Mucosa of stomach (tissue), 1 donor: Measurements from ENCODE around the gene GRM7.

Source experiments
- H3K27me3 ChIP-seq: one replicate; pipeline ENCODE4 v1.7.0; 2013; ENCODE audit warnings: mild to moderate bottlenecking, low read length; ENCODE audit not compliant: control insufficient read depth, insufficient read depth
- H3K36me3 ChIP-seq: one replicate; pipeline ENCODE4 v1.7.0; 2013; ENCODE audit warnings: low read length; ENCODE audit not compliant: control insufficient read depth, insufficient read depth
- H3K4me1 ChIP-seq: one replicate; pipeline ENCODE4 v1.7.0; 2013; ENCODE audit warnings: mild to moderate bottlenecking, low read length; ENCODE audit not compliant: control insufficient read depth, insufficient read depth
- H3K4me3 ChIP-seq: one replicate; pipeline ENCODE4 v1.7.0; 2013; ENCODE audit warnings: low read length
- H3K9ac ChIP-seq: one replicate; pipeline ENCODE4 v1.7.0; 2013; ENCODE audit warnings: mild to moderate bottlenecking, low read length, moderate library complexity
- H3K9me3 ChIP-seq: one replicate; pipeline ENCODE4 v1.7.0; 2013; ENCODE audit warnings: mild to moderate bottlenecking, low read length, moderate library complexity; ENCODE audit not compliant: control insufficient read depth
- donor health status: Pancreatic carcinoma.

Gene GRM7

GRCh38 chr3:7630925-7631324 is 770.0 kb downstream of the GRM7 start:
- Histone ChIP-seq H3K9ac (no peak overlapping the region), H3K36me3 (no peaks in the 10 kb centered on the region), H3K27me3 (no peaks in the 10 kb centered on the region), H3K9me3 (no peaks in the 10 kb centered on the region), H3K4me1 (no peaks in the 10 kb centered on the region), H3K4me3 (no peak overlapping the region)

GRCh38 chr3:7632305-7632704 is 771.4 kb downstream of the GRM7 start:
- H3K4me1 ChIP-seq: no peaks in the 10 kb centered on the region
- no peak overlapping the region for H3K4me3 ChIP-seq
- no peaks in the 10 kb centered on the region for H3K9me3 ChIP-seq
- H3K27me3 ChIP-seq: no peaks in the 10 kb centered on the region
- no peaks in the 10 kb centered on the region for H3K36me3 ChIP-seq
- H3K9ac ChIP-seq: no peak overlapping the region

GRCh38 chr3:7637694-7638093 is 776.8 kb downstream of the GRM7 start:
- Histone ChIP-seq H3K36me3 (no peaks in the 10 kb centered on the region), H3K4me3 (no peak overlapping the region), H3K4me1 (peaks cover 10% of the 10 kb centered on the region), H3K9me3 (no peaks in the 10 kb centered on the region), H3K9ac (no peak overlapping the region), H3K27me3 (no peaks in the 10 kb centered on the region)

- no peaks in the 10 kb centered on the region for H3K27me3 ChIP-seq
- no peak overlapping the region for H3K4me3 ChIP-seq
- H3K9me3 ChIP-seq: no peaks in the 10 kb centered on the region
- no peak overlapping the region for H3K9ac ChIP-seq
- H3K36me3 ChIP-seq: no peaks in the 10 kb centered on the region
- peaks cover 10% of the 10 kb centered on the region for H3K4me1 ChIP-seq
These were observed 777.2 kb downstream of the GRM7 start for GRCh38 chr3:7638103-7638502.

GRCh38 chr3:7640787-7641186 is 779.9 kb downstream of the GRM7 start:
- Histone ChIP-seq H3K27me3 (no peaks in the 10 kb centered on the region), H3K4me3 (no peak overlapping the region), H3K9me3 (no peaks in the 10 kb centered on the region), H3K9ac (no peak overlapping the region), H3K4me1 (peaks cover 10% of the 10 kb centered on the region), H3K36me3 (no peaks in the 10 kb centered on the region)

GRCh38 chr3:7646851-7647250 is 785.9 kb downstream of the GRM7 start:
- no peaks in the 10 kb centered on the region for H3K4me1 ChIP-seq

GRCh38 chr3:7650466-7650865 is 789.6 kb downstream of the GRM7 start:
- H3K36me3 ChIP-seq: no peaks in the 10 kb centered on the region
- no peak overlapping the region for H3K9ac ChIP-seq
- H3K4me1 ChIP-seq: no peaks in the 10 kb centered on the region
- no peaks in the 10 kb centered on the region for H3K9me3 ChIP-seq
- H3K27me3 ChIP-seq: no peaks in the 10 kb centered on the region
- no peak overlapping the region for H3K4me3 ChIP-seq

More at GRCh38 chr3:7646851-7647250, 785.9 kb downstream of the GRM7 start:
- H3K9me3 ChIP-seq: no peaks in the 10 kb centered on the region
- H3K27me3 ChIP-seq: no peaks in the 10 kb centered on the region
- no peak overlapping the region for H3K9ac ChIP-seq
- H3K4me3 ChIP-seq: no peak overlapping the region
- H3K36me3 ChIP-seq: no peaks in the 10 kb centered on the region

- no peak overlapping the region for H3K9ac ChIP-seq
- no peak overlapping the region for H3K4me3 ChIP-seq
- H3K4me1 ChIP-seq: no peaks in the 10 kb centered on the region
- no peaks in the 10 kb centered on the region for H3K36me3 ChIP-seq
- no peaks in the 10 kb centered on the region for H3K27me3 ChIP-seq
- no peaks in the 10 kb centered on the region for H3K9me3 ChIP-seq
These were observed 790.4 kb downstream of the GRM7 start for GRCh38 chr3:7651274-7651673.

GRCh38 chr3:7657214-7658112 is 796.5 kb downstream of the GRM7 start:
- Histone ChIP-seq H3K36me3 (no peaks in the 10 kb centered on the region), H3K4me1 (no peaks in the 10 kb centered on the region), H3K9ac (no peak overlapping the region), H3K4me3 (no peak overlapping the region), H3K27me3 (no peaks in the 10 kb centered on the region), H3K9me3 (no peaks in the 10 kb centered on the region)

GRCh38 chr3:7658294-7658693 is 797.4 kb downstream of the GRM7 start:
- Histone ChIP-seq H3K27me3 (no peaks in the 10 kb centered on the region), H3K36me3 (no peaks in the 10 kb centered on the region), H3K4me3 (no peak overlapping the region), H3K9me3 (no peaks in the 10 kb centered on the region), H3K4me1 (no peaks in the 10 kb centered on the region), H3K9ac (no peak overlapping the region)

- no peak overlapping the region for H3K4me3 ChIP-seq
- no peaks in the 10 kb centered on the region for H3K9me3 ChIP-seq
- no peaks in the 10 kb centered on the region for H3K4me1 ChIP-seq
- H3K27me3 ChIP-seq: no peaks in the 10 kb centered on the region
- H3K9ac ChIP-seq: no peak overlapping the region
- no peaks in the 10 kb centered on the region for H3K36me3 ChIP-seq
These were observed 798.2 kb downstream of the GRM7 start for GRCh38 chr3:7659079-7659478.

GRCh38 chr3:7663771-7664170 is 802.9 kb downstream of the GRM7 start:
- no peak overlapping the region for H3K4me3 ChIP-seq
- H3K36me3 ChIP-seq: no peaks in the 10 kb centered on the region
- no peak overlapping the region for H3K9ac ChIP-seq
- no peaks in the 10 kb centered on the region for H3K9me3 ChIP-seq
- no peaks in the 10 kb centered on the region for H3K4me1 ChIP-seq
- H3K27me3 ChIP-seq: no peaks in the 10 kb centered on the region
